Stimulated activated CD4-positive, alpha-beta T cell treated with anti-CD3 and anti-CD28 coated beads, TNF-alpha, amount 100 ng/mL, for 4 hours (primary cell): ENCODE data around the gene CHD2.
"Not testable (repeated sequence)": the region's sequence is repeated elsewhere in the genome, so short reads cannot be mapped to it uniquely, and the experiment has no call there.

Experiments
- DNase-seq, 3 experiments: peaks; one replicate each; pipeline ENCODE4 v3.0.0-alpha.2; 2020; ENCODE audit warnings: low read depth in 3 of 3

CHD2 gene

GRCh38 chr15:93035092-93035915 lies 135.2 kb downstream of the CHD2 start:
- DNase-seq: no peak

- DNase-seq: peak in 1 of 3 experiments; percentile 9
Observed at GRCh38 chr15:93035953-93036810, 136.1 kb downstream of the CHD2 start.

GRCh38 chr15:93036951-93037819 lies 137.1 kb downstream of the CHD2 start:
- no peak for DNase-seq

GRCh38 chr15:93037820-93038705 lies 137.9 kb downstream of the CHD2 start:
- no peak for DNase-seq

- DNase-seq: not testable (repeated sequence)
Observed at GRCh38 chr15:93039562-93040287, 139.6 kb downstream of the CHD2 start.

- DNase-seq: no peak
Observed at GRCh38 chr15:93040288-93041158, 140.4 kb downstream of the CHD2 start.

- no peak for DNase-seq
Observed at GRCh38 chr15:93041159-93041547, 141.0 kb downstream of the CHD2 start.

- DNase-seq: no peak
Observed at GRCh38 chr15:93042211-93042610, 142.1 kb downstream of the CHD2 start.

- DNase-seq: no peak
Observed at GRCh38 chr15:93042691-93043378, 142.7 kb downstream of the CHD2 start.

- no peak for DNase-seq
Observed at GRCh38 chr15:93043621-93044300, 143.6 kb downstream of the CHD2 start.

GRCh38 chr15:93044301-93045190 lies 144.4 kb downstream of the CHD2 start:
- DNase-seq: no peak

- DNase-seq: no peak
Observed at GRCh38 chr15:93045191-93045785, 145.2 kb downstream of the CHD2 start.

- no peak for DNase-seq
Observed at GRCh38 chr15:93046120-93046519, 146.0 kb downstream of the CHD2 start.

- no peak for DNase-seq
Observed at GRCh38 chr15:93046721-93047120, 146.6 kb downstream of the CHD2 start.

GRCh38 chr15:93047621-93048425 lies 147.7 kb downstream of the CHD2 start:
- no peak for DNase-seq

- no peak for DNase-seq
Observed at GRCh38 chr15:93048426-93048721, 148.2 kb downstream of the CHD2 start.
